HFFc6 (cell line): ENCODE results near the gene NSD1. TPM values are rescaled to one million over a fixed set of nuclear protein-coding genes. Genes with fewer than 3 reads are reported as not detected.
A peak's percentile ranks its signal among the peaks of the same experiment; 100 is the strongest.

ENCODE experiments used
- DNase-seq: peaks from one replicate; pipeline ENCODE4 v3.0.0-alpha.2; 2018
- H3K27ac Mint-ChIP-seq: 2 replicates; pipeline ENCODE4 v1.8.0; 2020; ENCODE audit warnings: mild to moderate bottlenecking, mixed read lengths
- H3K27me3 Mint-ChIP-seq: 2 replicates; pipeline ENCODE4 v1.8.0; 2021; ENCODE audit warnings: mild to moderate bottlenecking, moderate library complexity, mixed read lengths; ENCODE audit not compliant: insufficient read depth
- H3K36me3 Mint-ChIP-seq: 2 replicates; pipeline ENCODE4 v1.8.0; 2021; ENCODE audit warnings: low read depth, mixed read lengths
- H3K4me1 Mint-ChIP-seq: 2 replicates; pipeline ENCODE4 v1.8.0; 2020; ENCODE audit warnings: low read depth, mixed read lengths
- H3K4me3 Mint-ChIP-seq: 2 replicates; pipeline ENCODE4 v1.8.0; 2020; ENCODE audit warnings: mild to moderate bottlenecking, moderate library complexity, mixed read lengths
- H3K9me3 Mint-ChIP-seq: 2 replicates; pipeline ENCODE4 v1.8.0; 2020; ENCODE audit warnings: mild to moderate bottlenecking, mixed read lengths
- CTCF ChIP-seq: fragments of 200-600 bp; sonication (generic); IDR thresholded peaks from 2 replicates; pipeline ENCODE4 v1.5.0; 2021; ENCODE audit warnings: antibody characterized with exemption, mild to moderate bottlenecking
- long read RNA-seq: library from polyadenylated mRNA; unstranded; transcript quantifications from one replicate; pipeline ENCODE4 v2.0.0, GENCODE V29; 2019
- total RNA-seq, 6 experiments: library from RNA; stranded (reverse); fragmentation: NEBNext Ultra II Directional; extraction: Animal tissue kit (Norgen Biotek cat#: 25700); gene quantifications; 2 replicates in 1 of 6; 3 replicates in 5 of 6; pipeline ENCODE4 v1.2.3, GENCODE V29; 2021

NSD1 gene
- total RNA-seq, result 10 to 100 TPM; 42.6 to 56.4 (median 48.4) TPM
- long read RNA-seq, partial matches to known transcripts, result 6 of 21 reads
- long read RNA-seq, other reads (novel, unspliced or antisense), result 12 of 21 reads

GRCh38 chr5:177133096-177133852, at the start of gene NSD1:
TSS of gene NSD1 (plus strand) at chr5:177133773. CDS start at chr5:177135104, 1,331 bp downstream.
- H3K4me3 Mint-ChIP-seq, result peak within 1 kb of the TSS; percentile 90
- peaks cover 66% of the 10 kb centered on the region for H3K4me1 Mint-ChIP-seq
- H3K27ac Mint-ChIP-seq, result peak within 1 kb of the TSS; percentile 86

GRCh38 chr5:177084175-177084574, 49.4 kb upstream of the NSD1 start:
- Mint-ChIP-seq H3K27me3 (peaks cover 15% of the 10 kb centered on the region), H3K4me1 (0 out of 2 replicates have a peak, but pooled peaks cover 6% of the 10 kb centered on the region), H3K9me3 (no peaks in the 10 kb centered on the region), H3K27ac (no peak overlapping the region), H3K4me3 (no peak overlapping the region), H3K36me3 (no peaks in the 10 kb centered on the region)
- no peak for TF ChIP-seq CTCF
- DNase-seq, result no peak

More at GRCh38 chr5:177133096-177133852, at the start of gene NSD1:
- no peak for TF ChIP-seq CTCF
- H3K27me3 Mint-ChIP-seq, result peaks cover 2% of the 10 kb centered on the region
- H3K9me3 Mint-ChIP-seq, result no peaks in the 10 kb centered on the region
- peak; percentile 57 for DNase-seq
- H3K36me3 Mint-ChIP-seq, result peaks cover 24% of the 10 kb centered on the region

GRCh38 chr5:177085985-177086653, 47.5 kb upstream of the NSD1 start:
- Mint-ChIP-seq H3K36me3 (no peaks in the 10 kb centered on the region), H3K9me3 (no peaks in the 10 kb centered on the region), H3K27me3 (peaks cover 15% of the 10 kb centered on the region), H3K4me1 (0 out of 2 replicates have a peak, but pooled peaks cover 6% of the 10 kb centered on the region), H3K27ac (peak overlapping the region; percentile 7; the same call in 1 of the 2 replicates), H3K4me3 (no peak overlapping the region; the same call in 1 of the 2 replicates)
- DNase-seq, result no peak
- TF ChIP-seq CTCF, result no peak

GRCh38 chr5:177086654-177087397, 46.7 kb upstream of the NSD1 start, which contains the start of gene FGFR4:
TSS of gene FGFR4 (plus strand) at chr5:177086915. CDS start at chr5:177089603, 2,688 bp downstream.
- Mint-ChIP-seq H3K9me3 (no peaks in the 10 kb centered on the region), H3K27ac (peak within 1 kb of the TSS; percentile 7; the same call in 1 of the 2 replicates), H3K36me3 (no peaks in the 10 kb centered on the region), H3K4me1 (0 out of 2 replicates have a peak, but pooled peaks cover 6% of the 10 kb centered on the region), H3K4me3 (no peak within 1 kb of the TSS; the same call in 1 of the 2 replicates), H3K27me3 (peaks cover 21% of the 10 kb centered on the region)
- peak; percentile 28 for DNase-seq
- peak; percentile 78 for TF ChIP-seq CTCF

- TF ChIP-seq CTCF, result no peak
- Mint-ChIP-seq H3K4me3 (no peak overlapping the region), H3K27ac (no peak overlapping the region), H3K27me3 (peaks cover 21% of the 10 kb centered on the region), H3K4me1 (0 out of 2 replicates have a peak, but pooled peaks cover 6% of the 10 kb centered on the region), H3K36me3 (no peaks in the 10 kb centered on the region), H3K9me3 (no peaks in the 10 kb centered on the region)
- DNase-seq, result no peak
Measured at GRCh38 chr5:177087398-177088005, 46.1 kb upstream of the NSD1 start.
